Renal cortex interstitium (tissue), 11 donors: ENCODE results near the gene SART1. TPM values are rescaled to one million over a fixed set of nuclear protein-coding genes. Genes with fewer than 3 reads are reported as not detected.

Experiments used
- DNase-seq, 11 donors: peaks; one replicate each; pipeline ENCODE4 v3.0.0-alpha.2; 2013; ENCODE audit warnings: low read depth in 9 of 11, low spot score in 4 of 11; ENCODE audit errors: extremely low read depth in 1 of 11
- polyA plus RNA-seq, 3 donors: library from polyadenylated mRNA; unstranded; fragments of 120-200 nt; gene quantifications; one replicate each; pipeline ENCODE4 v1.2.1, GENCODE V29; 2013; ENCODE audit not compliant: insufficient read length in 3 of 3

The SART1 gene
- polyA plus RNA-seq, 3 donors = 40.4 to 60.6 (median 52.2) TPM

- no peak for DNase-seq
Measured at GRCh38 chr11:65981101-65981740, 19.7 kb downstream of the SART1 start.

DNA sequence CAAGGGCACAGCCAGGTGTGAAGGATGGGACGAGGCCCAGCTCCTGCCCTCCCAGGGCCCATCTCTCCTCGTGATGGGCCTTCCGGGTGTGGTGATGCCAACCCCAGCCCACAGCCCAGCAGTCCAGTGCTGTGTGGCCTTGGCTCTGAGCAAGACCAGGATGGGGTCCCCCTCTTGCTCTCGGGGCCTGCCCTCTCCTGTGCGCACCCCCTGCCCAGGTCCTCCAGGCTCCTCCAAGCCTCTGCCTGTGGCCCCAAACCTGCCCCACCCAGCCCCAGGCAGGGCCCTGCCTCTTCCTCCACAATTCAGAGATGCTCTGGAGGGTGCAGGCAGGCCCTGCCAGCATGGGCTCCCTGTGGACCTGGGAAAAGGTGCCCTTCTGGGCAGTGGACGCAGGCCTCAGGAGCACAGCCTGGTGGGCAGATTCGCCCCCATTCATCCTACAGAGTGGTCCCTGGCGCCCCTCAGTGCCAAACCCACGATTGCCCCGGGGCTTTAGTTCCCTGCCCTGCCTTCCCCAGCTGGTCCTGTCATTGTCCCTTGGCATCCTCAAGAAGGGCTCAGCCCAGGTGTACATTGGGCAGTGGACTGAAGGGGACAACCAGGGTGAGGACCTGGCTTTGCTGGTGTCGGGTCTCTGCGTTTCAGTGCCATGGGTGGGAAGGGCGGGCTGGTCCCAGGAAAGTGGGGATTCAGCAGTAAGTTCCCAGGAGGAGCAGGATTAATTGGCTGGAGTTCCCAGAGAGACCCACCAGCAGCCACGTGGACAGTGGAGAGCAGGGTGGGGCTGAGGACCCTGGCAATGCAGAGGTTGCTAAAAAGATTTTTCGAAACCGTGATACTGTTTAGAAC is 20.7 kb downstream of the SART1 start:
- no peak for DNase-seq

- no peak for DNase-seq
Measured at GRCh38 chr11:65982824-65983588, 21.5 kb downstream of the SART1 start.

DNA sequence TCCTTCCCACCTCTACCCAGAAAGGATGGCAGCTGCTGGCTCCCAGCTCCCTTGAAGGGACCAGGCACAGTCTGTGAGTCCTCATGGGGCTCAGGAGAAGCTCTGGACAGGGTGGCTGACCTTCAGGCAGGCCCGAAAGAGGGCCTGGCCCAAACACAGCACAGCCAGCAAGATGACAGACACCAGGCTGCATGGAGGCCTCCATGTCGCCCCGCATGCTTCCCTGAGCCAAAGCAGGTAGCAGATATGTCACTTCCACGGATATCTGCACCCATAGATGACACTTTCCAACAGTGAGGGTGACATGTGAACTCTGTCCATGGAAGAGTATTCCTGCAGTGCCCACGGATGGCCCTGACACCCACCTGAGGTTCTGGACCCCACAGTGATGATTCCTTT is 22.1 kb downstream of the SART1 start:
- DNase-seq = no peak

DNA sequence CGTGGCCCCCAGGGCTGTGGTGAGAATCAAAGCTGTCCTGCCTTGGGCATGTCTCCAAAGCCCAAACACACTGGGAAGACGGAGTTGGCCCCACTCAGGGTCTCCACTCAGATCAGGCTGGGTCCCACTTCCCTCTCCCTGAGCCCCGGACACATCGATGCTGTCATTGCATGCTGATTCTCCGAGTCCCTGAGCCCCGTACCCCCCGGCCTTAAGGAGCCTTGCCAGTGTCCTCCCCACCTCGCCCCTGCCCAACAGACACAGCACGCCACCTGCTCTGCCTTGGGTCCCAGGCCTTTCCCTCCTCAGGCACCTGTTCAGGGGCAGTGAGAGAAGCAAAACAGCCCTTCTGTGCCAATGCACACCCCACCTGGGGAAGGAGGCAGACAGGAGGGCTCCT is 25.8 kb downstream of the SART1 start:
- DNase-seq = no peak

DNA sequence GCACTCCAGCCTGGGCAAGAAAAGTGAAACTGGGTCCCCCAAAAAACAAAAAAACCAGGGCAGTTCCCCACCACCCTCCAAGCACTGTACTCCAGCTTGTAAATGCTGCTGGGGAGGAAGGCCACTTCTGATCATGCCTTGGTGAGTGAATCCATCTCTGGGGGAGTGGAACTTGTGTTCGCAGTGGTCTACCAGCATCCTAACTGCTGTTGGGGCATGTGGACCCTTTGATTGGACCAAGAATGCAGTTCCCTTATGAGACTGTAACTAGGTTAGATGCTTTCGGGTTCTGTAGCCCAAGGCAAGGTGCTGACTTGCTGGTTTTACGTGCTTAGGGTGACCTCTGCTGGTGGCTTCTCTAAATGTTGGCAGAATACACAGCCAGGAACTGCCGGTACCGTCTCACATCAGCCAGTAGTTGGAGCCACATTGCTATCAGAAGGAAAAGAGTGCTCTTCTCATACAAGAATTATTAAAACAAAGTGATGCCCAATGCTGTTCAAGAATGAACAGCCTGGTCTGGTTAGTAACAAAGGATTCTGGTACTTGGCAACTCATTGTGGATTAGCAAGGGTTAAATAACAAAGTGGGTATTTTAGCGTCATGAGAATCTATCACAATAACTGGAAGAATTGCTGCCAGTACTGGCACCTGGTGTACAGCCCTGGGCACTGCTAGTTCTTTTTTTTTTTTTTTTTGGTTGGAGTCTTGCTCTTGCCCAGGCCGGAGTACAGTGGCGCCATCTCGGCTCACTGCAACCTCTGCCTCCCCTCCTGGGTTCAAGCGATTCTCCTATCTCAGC is 27.5 kb downstream of the SART1 start:
- DNase-seq = peak; percentile 86 to 95 (median 92)

GRCh38 chr11:65992056-65992455 is 30.5 kb downstream of the SART1 start:
- no peak for DNase-seq

- DNase-seq = no peak
Measured at GRCh38 chr11:65997286-65997685, 35.8 kb downstream of the SART1 start.

DNA sequence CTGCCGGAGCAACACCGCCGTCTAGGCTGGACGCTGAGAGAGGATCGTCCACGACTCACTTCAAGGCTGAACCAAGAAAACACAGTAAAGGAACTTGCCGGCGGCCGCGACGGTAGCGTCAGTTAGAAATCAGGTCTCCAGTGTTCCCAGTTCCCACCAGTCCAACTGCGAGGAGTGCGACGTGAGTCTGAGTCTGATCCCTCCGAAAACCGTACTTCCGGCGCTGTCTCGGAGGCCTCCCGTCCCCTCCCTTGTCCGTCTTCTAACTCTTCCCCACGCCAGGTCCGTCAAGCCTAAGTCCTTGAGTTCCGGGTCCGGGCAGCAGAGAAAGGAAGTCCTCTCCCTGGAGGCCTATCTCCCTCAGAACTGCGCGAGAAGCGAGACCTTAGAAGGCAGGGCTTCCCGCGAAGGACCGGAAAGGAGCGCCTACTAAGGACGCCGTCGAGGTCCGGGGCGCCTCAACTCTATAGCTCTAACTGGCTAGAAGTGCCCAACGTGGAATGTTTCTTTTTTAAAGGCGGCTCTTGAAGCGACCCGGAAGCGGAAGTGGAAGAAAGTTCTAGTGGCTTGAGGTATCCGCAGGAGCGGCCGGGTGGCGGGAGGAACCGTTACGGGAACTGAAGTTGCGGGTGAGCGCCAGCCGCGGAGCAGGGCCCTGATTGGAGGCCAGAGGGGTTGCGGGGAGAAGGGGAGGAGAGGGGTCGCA is 40.6 kb downstream of the SART1 start, which contains the start of the genes BANF1 and EIF1AD:
Gene BANF1, plus strand, starts transcription at position 562 of the 706 bp plus-strand sequence. CDS start 748 bp downstream, outside the sequence.
Gene EIF1AD, minus strand, starts transcription at position 216 of the 706 bp plus-strand sequence. CDS start 1,768 bp downstream, outside the sequence.
- DNase-seq = peak; percentile 93 to 99 (median 96)

DNA sequence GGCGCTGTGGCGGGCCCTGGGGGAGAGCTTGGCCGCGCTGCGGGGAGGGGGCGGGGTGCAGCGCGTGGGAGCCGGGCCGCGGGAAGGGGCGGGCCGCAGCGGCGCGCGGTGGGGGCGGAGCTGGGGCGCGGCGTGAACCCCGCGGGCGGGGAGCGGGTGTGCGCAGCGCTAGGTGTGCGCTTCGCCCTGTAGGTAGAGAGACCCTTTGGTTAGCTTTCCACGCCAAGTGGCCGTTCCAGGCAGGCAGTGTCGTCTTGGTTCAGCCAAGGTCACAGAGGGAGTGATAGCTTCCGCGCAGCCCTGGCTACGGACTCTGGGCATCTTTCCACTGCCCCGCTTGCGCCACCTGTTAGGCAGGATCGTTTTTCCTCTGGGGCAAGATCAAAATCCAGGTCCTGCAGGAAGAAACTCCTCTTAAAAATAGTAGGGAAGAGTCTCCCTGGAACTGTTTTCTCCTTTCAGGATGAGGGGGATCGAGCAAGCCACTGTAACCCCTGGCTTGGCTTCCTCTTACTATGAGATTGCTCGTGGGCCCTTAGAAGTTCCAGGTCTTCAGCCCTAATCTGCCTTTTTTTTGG is 41.2 kb downstream of the SART1 start:
- no peak for DNase-seq

- no peak for DNase-seq
Measured at GRCh38 chr11:66003291-66003690, 41.8 kb downstream of the SART1 start.

GRCh38 chr11:66004186-66004585 is 42.7 kb downstream of the SART1 start:
- DNase-seq = no peak

GRCh38 chr11:66006134-66006890 is 44.8 kb downstream of the SART1 start:
- no peak for DNase-seq

DNA sequence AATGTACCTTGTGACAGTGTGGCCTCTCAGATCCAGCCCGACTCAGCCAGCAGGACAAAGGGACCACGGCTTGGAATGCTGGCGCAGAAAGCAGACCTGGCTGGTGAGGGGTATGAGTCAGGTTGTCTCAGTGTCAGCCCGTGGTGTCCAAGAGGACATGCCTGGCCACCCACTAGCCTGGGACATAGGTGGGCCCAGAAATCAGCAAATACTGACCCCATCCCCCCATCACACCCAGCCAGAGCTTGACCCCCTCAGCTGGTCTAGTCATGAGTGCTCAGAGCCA is 45.3 kb downstream of the SART1 start:
- no peak for DNase-seq

GRCh38 chr11:66007201-66007634 is 45.7 kb downstream of the SART1 start:
- DNase-seq = no peak

- no peak for DNase-seq
Measured at GRCh38 chr11:66008095-66008467, 46.5 kb downstream of the SART1 start.

GRCh38 chr11:66008468-66009101 is 47.1 kb downstream of the SART1 start:
- DNase-seq = no peak
